Astrocyte (in vitro differentiated cells and primary cell): Measurements from ENCODE around the gene CKAP5.

Source experiments
- CTCF ChIP-seq: IDR thresholded peaks from 2 replicates; pipeline ENCODE4 v1.5.1; 2011; ENCODE audit warnings: low read depth, mild to moderate bottlenecking, inconsistent platforms, low read length, moderate library complexity; ENCODE audit not compliant: insufficient read depth
- EZH2 ChIP-seq: IDR thresholded peaks from 2 replicates; pipeline ENCODE4 v1.6.1; 2012; ENCODE audit warnings: mild to moderate bottlenecking, low read length, inconsistent platforms; ENCODE audit not compliant: insufficient read depth

- TF ChIP-seq CTCF (no peak), EZH2 (no peak)
Measured at GRCh38 chr11:46826310-46827044, 19.6 kb downstream of the CKAP5 start.
